Activated CD8-positive, alpha-beta memory T cell treated with anti-CD3 and anti-CD28 coated beads, Interleukin-2, amount 50 U/mL, for 24 hours (primary cell): ENCODE results near the gene TSPAN18.

Experiments used
- DNase-seq: peaks from one replicate; pipeline ENCODE4 v3.0.0-alpha.2; 2020; ENCODE audit errors: extremely low read depth

The TSPAN18 gene

GRCh38 chr11:44887636-44888035 is 160.9 kb downstream of the TSPAN18 start:
- no peak for DNase-seq

GRCh38 chr11:44889266-44889665 is 162.5 kb downstream of the TSPAN18 start:
- DNase-seq: no peak

GRCh38 chr11:44892843-44893242 is 166.1 kb downstream of the TSPAN18 start:
- no peak for DNase-seq

GRCh38 chr11:44893308-44893822 is 166.6 kb downstream of the TSPAN18 start:
- DNase-seq: no peak

GRCh38 chr11:44893846-44894617 is 167.3 kb downstream of the TSPAN18 start:
- DNase-seq: peak; percentile 8

- no peak for DNase-seq
Observed at GRCh38 chr11:44899959-44900358, 173.2 kb downstream of the TSPAN18 start.

- DNase-seq: no peak
Observed at GRCh38 chr11:44901120-44901633, 174.4 kb downstream of the TSPAN18 start.

GRCh38 chr11:44901786-44902185 is 175.0 kb downstream of the TSPAN18 start:
- no peak for DNase-seq

GRCh38 chr11:44903035-44903434 is 176.3 kb downstream of the TSPAN18 start:
- no peak for DNase-seq

GRCh38 chr11:44903518-44903917 is 176.8 kb downstream of the TSPAN18 start:
- no peak for DNase-seq

- no peak for DNase-seq
Observed at GRCh38 chr11:44904261-44905020, 177.7 kb downstream of the TSPAN18 start.

- no peak for DNase-seq
Observed at GRCh38 chr11:44905131-44905866, 178.5 kb downstream of the TSPAN18 start.

- DNase-seq: no peak
Observed at GRCh38 chr11:44906649-44907048, 179.9 kb downstream of the TSPAN18 start.

GRCh38 chr11:44909557-44909956 is 182.8 kb downstream of the TSPAN18 start:
- DNase-seq: no peak

GRCh38 chr11:44910591-44910990 is 183.8 kb downstream of the TSPAN18 start:
- DNase-seq: no peak

- peak; percentile 76 for DNase-seq
Observed at GRCh38 chr11:44911029-44911814, 184.5 kb downstream of the TSPAN18 start.

GRCh38 chr11:44912270-44912987 is 185.7 kb downstream of the TSPAN18 start:
- no peak for DNase-seq

- DNase-seq: no peak
Observed at GRCh38 chr11:44913502-44913901, 186.7 kb downstream of the TSPAN18 start.

GRCh38 chr11:44914105-44914504 is 187.3 kb downstream of the TSPAN18 start:
- no peak for DNase-seq

GRCh38 chr11:44915004-44915403 is 188.2 kb downstream of the TSPAN18 start:
- no peak for DNase-seq
